Endothelial cell (in vitro differentiated cells): Measurements from ENCODE around the gene MDN1. TPM values are rescaled to one million over a fixed set of nuclear protein-coding genes. Genes with fewer than 3 reads are reported as not detected.

Experiments used
- DNase-seq: peaks from one replicate; pipeline ENCODE4 v3.0.0; 2021; ENCODE audit warnings: low spot score
- H3K27ac Mint-ChIP-seq: one replicate; pipeline ENCODE4 v1.8.0; 2021; ENCODE audit warnings: mixed read lengths, inconsistent platforms; ENCODE audit not compliant: unreplicated experiment
- H3K27me3 Mint-ChIP-seq: one replicate; pipeline ENCODE4 v1.8.0; 2021; ENCODE audit warnings: mild to moderate bottlenecking, moderate library complexity, mixed read lengths, inconsistent platforms; ENCODE audit not compliant: unreplicated experiment
- H3K36me3 Mint-ChIP-seq: one replicate; pipeline ENCODE4 v1.8.0; 2021; ENCODE audit warnings: mild to moderate bottlenecking, low read depth, mixed read lengths, inconsistent platforms; ENCODE audit not compliant: unreplicated experiment
- H3K4me1 Mint-ChIP-seq: one replicate; pipeline ENCODE4 v1.8.0; 2021; ENCODE audit warnings: mild to moderate bottlenecking, mixed read lengths, inconsistent platforms; ENCODE audit not compliant: unreplicated experiment
- H3K4me3 Mint-ChIP-seq: one replicate; pipeline ENCODE4 v1.8.0; 2021; ENCODE audit warnings: mild to moderate bottlenecking, mixed read lengths, inconsistent platforms; ENCODE audit not compliant: unreplicated experiment
- H3K9me3 Mint-ChIP-seq: one replicate; pipeline ENCODE4 v1.8.0; 2021; ENCODE audit warnings: mixed read lengths, inconsistent platforms; ENCODE audit not compliant: unreplicated experiment
- total RNA-seq: library from RNA; stranded (reverse); fragmentation: NEBNext Ultra II Directional; extraction: Animal tissue kit (Norgen Biotek cat#: 25700); gene quantifications from one replicate; pipeline ENCODE4 v1.2.1, GENCODE V29; 2021; ENCODE audit not compliant: unreplicated experiment
- TF ChIP-seq, protein P1 (sequence below): fragments of 200-600 bp; sonication (generic); IDR thresholded peaks from one replicate; pipeline ENCODE4 v1.5.0; 2021; ENCODE audit warnings: antibody characterized with exemption; ENCODE audit not compliant: unreplicated experiment

The MDN1 gene
- total RNA-seq, 1 donor from 2014 or later: 70.0 TPM

DNA sequence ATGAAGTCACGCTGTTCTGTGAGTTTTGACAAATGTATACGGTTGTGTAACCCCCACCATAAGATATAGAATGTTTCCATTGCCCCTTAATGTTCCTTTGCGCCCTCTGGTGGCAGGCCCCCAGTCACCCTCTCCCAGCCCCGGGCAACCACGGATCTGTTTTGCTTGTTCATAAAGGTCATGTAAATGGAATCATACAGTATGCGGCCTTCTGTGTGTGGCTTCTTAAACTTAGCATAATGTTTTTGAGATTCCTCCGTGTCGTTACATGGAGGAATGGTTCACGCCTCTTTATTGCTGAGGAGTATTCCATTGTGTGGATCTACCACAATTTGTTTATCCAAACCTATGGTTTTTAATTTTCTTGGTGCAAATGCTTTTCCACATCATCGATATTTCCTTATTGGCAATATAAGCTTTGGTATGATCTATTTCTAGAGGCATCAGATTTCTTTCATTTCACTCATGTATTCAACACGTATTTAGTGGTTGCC, 209.4 kb downstream of the MDN1 start:
- Mint-ChIP-seq H3K9me3 (no peaks in the 10 kb centered on the region), H3K36me3 (peaks cover 16% of the 10 kb centered on the region), H3K27ac (no peak overlapping the region), H3K27me3 (peaks cover 3% of the 10 kb centered on the region), H3K4me1 (peaks cover 2% of the 10 kb centered on the region), H3K4me3 (no peak overlapping the region)
- TF ChIP-seq, protein P1, sequence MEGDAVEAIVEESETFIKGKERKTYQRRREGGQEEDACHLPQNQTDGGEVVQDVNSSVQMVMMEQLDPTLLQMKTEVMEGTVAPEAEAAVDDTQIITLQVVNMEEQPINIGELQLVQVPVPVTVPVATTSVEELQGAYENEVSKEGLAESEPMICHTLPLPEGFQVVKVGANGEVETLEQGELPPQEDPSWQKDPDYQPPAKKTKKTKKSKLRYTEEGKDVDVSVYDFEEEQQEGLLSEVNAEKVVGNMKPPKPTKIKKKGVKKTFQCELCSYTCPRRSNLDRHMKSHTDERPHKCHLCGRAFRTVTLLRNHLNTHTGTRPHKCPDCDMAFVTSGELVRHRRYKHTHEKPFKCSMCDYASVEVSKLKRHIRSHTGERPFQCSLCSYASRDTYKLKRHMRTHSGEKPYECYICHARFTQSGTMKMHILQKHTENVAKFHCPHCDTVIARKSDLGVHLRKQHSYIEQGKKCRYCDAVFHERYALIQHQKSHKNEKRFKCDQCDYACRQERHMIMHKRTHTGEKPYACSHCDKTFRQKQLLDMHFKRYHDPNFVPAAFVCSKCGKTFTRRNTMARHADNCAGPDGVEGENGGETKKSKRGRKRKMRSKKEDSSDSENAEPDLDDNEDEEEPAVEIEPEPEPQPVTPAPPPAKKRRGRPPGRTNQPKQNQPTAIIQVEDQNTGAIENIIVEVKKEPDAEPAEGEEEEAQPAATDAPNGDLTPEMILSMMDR: peak; percentile 82
- peak; percentile 78 for DNase-seq

DNA sequence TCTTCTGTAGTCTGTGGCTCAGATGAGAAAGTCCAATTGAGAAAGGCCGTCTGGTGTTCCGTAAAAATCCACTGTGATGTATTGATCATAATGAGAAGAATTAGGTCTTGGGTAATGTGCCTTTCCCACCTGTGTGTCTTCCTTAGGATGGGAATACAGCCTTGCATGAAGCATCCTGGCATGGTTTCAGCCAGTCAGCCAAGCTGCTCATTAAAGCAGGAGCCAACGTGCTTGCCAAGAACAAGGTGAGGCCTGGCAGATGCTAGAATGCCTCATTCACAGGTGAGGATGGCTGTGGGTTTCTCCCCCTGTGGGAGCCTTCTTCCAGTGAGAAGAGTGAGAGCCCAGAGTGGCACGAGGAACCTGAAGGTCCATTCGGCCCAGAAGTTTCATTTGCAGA, 213.7 kb downstream of the MDN1 start:
- no peak for DNase-seq
- no peak overlapping the region for H3K4me3 Mint-ChIP-seq
- peaks cover 2% of the 10 kb centered on the region for H3K27me3 Mint-ChIP-seq

DNA sequence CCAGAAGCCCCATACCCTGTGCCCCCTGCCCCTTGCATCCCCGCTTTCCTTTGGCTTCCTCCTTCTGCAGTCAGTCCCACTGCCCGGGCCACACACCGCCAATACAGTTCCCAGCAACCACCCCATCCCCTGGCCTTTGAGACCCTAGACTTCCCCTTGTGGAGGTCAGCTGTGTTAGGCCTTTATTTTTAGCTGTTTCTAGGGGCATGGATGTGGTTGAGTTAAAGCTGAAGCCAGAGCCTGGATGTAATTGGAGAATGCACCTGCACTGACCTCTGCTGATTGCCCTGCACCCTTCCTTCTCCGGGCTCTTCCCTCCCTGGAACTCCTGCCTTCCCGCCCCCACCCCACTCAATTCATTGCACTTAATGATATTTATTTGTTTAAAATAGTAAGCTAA, 214.9 kb downstream of the MDN1 start:
- H3K9me3 Mint-ChIP-seq: no peaks in the 10 kb centered on the region
- DNase-seq: no peak
- no peak overlapping the region for H3K27ac Mint-ChIP-seq
- TF ChIP-seq, protein P1: no peak
- H3K36me3 Mint-ChIP-seq: peaks cover 12% of the 10 kb centered on the region
- no peaks in the 10 kb centered on the region for H3K4me1 Mint-ChIP-seq
- no peaks in the 10 kb centered on the region for H3K27me3 Mint-ChIP-seq
- no peak overlapping the region for H3K4me3 Mint-ChIP-seq

More for the DNA sequence above, 213.7 kb downstream of the MDN1 start:
- H3K4me1 Mint-ChIP-seq: no peaks in the 10 kb centered on the region
- H3K36me3 Mint-ChIP-seq: peaks cover 12% of the 10 kb centered on the region
- H3K9me3 Mint-ChIP-seq: no peaks in the 10 kb centered on the region
- H3K27ac Mint-ChIP-seq: no peak overlapping the region
- TF ChIP-seq, protein P1: no peak

DNA sequence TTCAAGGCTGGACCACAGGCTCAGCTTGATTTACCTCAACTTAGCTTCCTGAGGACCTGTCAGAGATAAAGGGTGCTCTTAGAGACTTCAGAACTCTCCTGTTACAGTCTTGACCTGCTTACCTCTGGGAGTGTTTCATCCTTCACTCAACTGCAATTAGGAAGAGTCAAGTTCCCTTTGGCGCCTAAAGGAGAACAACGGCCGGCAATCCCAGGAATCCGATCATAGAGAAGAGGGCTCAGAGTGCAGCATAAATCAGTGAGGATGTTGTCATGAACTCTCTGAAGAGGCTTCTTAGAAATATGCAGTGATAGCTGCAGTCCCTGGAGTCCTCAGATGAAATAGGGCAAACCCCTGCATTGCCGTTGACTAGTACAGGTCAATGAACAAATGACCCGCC, 217.4 kb downstream of the MDN1 start:
- TF ChIP-seq, protein P1: no peak

DNA sequence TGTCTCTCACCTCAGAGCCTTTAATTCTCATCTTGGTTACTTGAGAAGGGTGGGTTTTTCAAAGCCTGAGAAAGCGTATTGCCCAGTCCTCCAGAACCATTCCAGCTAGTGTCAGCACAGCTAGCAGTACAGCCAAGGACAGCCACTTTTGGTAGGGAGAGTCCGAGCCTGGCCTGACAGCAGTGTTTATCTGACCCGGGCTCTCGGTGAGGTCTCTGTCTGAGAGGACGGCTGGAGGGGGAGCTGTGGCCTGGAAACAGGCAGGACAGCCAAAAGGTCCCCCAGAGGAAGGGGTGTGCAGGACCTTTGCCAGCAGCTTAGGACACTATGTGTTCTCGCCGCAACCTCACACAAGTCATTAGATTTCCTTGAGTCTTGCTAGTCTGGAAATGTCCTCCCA, 219.9 kb downstream of the MDN1 start:
- TF ChIP-seq, protein P1: no peak
- H3K9me3 Mint-ChIP-seq: no peaks in the 10 kb centered on the region
- no peak overlapping the region for H3K4me3 Mint-ChIP-seq
- H3K36me3 Mint-ChIP-seq: peaks cover 20% of the 10 kb centered on the region
- no peak overlapping the region for H3K27ac Mint-ChIP-seq
- no peaks in the 10 kb centered on the region for H3K27me3 Mint-ChIP-seq
- DNase-seq: no peak
- H3K4me1 Mint-ChIP-seq: peaks cover 11% of the 10 kb centered on the region

More for the DNA sequence above, 217.4 kb downstream of the MDN1 start:
- Mint-ChIP-seq H3K4me1 (no peaks in the 10 kb centered on the region), H3K27me3 (no peaks in the 10 kb centered on the region), H3K4me3 (no peak overlapping the region), H3K27ac (no peak overlapping the region), H3K9me3 (no peaks in the 10 kb centered on the region), H3K36me3 (peaks cover 18% of the 10 kb centered on the region)
- DNase-seq: no peak
